NCI-H1436 (cell line): ENCODE measurements around the gene NUBP2.

Experiments used
- DNase-seq: peaks from one replicate; lab custom pipeline; 2025; lab: John Stamatoyannopoulos, UW

The NUBP2 gene

DNA sequence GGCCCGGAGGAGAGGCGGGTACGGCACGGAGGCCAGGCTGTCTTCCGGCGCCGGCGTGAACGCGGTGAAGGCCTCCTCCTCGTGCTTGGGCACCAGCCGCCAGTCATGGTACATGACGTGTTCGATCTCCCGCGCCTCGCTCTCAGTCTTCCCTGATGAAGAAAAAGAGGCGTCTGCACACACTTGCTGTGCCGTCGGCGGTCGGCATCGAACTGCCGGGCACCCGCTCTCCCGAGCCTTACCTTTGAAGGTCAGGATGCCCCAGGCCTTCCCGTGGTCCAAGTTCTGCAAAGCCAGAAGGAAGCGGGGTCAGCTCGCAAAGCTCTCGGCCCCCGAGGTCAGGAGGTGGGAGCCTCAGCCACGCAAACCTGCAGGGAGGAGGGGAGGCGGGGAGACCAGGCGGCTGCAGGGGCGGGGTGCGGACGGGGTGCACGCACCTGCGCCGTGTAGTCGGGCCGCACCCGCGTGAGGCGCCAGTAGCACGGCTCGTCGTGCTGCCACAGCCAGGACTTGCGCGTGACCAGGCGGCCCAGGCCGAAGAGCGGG, 10.3 kb upstream of the NUBP2 start, which contains the start of gene EME2:
Gene EME2 (plus strand): TSS at position 449 of the 546 bp plus-strand sequence. CDS start 418 bp downstream, outside the sequence.
- DNase-seq = no peak

DNA sequence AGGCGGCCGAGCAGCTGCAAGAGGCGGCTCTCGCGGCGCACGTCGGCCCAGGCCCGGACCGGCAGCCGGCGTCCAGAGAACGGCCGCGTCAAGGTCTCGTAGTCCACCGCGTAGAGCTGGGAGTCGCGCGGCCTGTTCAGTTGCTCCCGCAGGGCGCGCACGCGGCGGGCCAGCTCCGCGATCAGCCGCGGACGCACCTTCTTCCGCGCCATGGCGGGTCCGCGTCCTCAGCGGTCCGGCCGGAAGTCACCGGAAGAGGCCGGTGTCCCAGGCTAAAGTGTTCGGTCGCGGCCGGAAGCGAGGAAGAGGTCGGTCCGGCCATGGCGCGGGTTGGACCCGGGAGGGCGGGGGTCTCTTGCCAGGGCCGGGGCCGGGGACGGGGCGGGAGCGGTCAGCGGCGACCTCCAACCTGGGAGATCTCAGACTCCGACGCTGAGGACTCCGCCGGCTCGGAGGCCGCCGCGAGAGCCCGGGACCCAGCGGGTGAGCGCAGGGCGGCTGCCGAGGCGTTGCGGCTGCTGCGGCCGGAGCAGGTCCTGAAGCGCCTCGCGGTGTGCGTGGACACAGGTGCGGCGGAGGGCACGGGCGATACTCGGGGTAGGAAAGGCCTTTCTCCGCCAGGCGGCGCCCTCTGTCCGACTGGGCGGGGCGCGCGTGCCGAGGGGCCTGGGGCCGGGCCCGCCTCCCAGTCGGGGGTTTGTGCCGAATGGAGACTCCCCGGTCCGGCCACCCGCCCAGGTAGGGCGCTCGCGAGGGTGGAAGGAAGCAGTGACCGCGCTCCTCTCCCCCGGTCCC, 9.7 kb upstream of the NUBP2 start, which contains the start of gene MRPS34:
Gene MRPS34 (minus strand): TSS at position 227 of the 795 bp plus-strand sequence. CDS start 15 bp downstream, at position 212.
- peak; percentile 79 for DNase-seq

DNA sequence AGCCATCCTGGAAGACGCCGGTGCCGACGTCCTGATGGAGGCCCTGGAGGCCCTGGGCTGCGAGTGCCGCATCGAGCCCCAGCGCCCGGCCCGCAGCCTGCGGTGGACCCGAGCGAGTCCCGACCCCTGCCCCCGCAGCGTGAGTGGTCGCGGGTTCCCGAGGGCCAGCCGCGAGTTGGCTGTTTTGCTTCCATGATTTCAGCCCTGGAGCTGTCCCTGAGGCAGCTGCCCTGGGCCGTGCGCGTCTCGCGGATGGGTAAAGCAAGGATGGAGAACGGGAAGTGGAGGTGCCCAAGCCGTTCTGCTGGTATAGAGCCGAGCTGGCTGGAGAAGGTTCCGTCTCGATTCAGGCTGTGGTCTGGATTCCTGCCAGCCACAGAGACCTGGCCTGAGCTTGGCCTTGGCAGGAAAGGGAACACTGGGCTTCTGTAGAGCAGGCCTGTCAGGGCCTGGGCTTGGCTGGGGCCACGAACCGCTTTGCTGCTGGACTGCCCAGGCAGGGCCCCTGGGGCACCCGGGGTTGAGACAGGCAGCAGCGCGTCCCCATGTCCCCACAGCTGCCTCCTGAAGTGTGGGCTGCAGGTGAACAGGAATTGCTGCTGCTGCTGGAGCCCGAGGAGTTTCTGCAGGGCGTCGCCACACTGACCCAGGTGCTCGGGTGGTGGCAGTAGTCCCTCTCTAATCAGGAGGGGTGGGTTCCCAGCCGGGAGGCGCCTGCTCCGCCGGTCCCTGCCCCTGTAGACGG, 8.9 kb upstream of the NUBP2 start:
- DNase-seq = no peak

DNA sequence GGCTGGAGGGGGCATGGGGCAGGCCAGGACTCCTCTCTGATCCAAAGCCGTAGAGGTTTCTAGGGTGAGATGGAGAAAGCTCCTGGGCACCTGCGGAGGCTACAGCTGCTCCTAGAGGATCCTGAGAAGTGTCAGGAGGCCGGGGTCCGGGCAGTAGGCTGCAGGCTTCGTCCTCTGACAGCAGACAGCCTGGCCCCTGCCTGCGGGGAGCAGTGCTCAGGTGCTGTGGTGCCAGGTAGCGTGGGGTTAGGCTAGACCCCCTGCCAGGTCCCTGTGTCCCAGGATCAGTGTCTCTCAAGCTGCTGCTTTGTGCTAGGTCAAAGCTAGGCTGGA, 8.3 kb upstream of the NUBP2 start:
- no peak for DNase-seq

DNA sequence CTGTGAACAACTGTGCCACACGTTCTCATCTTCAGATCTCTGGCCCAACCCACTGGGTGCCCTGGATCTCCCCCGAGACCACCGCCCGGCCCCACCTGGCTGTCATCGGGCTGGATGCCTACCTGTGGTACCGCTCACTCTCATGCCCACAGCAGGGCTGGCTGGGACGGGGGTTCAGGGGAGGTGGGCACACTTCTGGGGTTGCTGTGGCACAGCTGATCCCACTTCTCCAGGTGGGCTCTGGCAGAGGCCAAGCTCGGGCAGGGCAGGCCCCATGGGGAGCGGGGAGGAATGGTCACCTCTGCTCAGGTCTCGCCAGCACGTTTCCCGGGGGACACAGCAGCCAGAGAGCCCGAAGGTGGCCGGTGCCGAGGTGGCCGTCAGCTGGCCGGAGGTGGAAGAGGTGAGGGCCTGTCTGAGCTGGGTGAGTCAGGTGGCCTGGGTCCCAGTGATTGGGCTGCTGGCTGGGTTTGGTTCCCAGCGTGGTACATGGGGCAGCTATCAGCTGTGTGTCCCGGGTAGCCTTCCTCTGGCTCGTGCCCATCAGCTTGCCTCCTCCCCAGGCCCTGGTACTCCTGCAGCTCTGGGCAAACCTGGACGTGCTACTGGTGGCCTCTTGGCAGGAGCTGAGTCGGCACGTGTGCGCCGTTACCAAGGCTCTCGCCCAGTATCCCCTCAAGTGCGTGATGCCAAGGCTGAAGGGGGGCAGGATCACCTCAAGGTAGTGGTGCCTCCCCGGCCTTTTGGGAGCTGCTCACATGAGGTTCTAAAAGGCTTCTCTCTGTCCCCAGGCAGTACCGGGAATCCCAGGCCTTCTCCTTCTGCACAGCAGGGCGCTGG, 7.5 kb upstream of the NUBP2 start:
- no peak for DNase-seq

DNA sequence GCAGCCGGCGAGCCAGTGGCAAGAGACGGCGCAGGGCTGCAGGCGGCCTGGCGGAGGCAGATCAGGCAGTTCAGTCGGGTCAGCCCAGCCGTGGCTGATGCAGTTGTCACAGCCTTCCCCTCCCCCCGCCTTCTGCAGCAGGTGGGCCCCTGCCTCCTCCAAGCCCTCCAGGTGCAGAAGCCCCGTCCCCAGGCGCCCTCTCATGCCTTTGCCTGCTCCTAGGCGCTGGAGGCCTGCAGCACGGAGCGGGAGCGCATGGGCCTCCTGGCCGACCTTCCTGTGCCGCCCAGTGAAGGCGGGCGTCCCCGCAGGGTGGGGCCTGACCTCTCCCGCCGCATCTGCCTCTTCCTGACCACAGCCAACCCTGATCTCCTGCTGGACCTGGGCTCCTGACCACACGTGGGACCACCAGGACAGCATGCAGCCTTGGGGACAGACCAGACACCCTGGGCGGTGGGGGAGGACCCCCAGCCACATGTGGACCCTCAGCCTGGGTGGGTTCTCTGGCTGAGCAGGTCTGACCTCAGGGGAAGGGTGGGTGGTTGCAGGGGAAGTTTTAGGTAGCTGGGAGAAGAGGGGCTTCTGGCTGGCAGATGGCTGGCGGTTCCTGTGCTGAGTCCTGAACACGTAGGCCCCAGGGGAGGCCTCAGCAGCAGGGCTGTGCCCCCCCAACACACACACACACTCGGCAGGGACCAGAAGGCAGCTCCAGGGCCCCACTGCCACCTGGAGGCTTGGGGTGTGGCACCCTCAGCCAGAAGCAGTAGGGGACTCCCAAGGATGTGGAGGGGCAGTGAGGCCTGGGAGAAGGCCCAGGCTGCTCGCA, 6.7 kb upstream of the NUBP2 start:
- no peak for DNase-seq

GRCh38 chr16:1776672-1776955, 6.1 kb upstream of the NUBP2 start:
- DNase-seq = no peak

DNA sequence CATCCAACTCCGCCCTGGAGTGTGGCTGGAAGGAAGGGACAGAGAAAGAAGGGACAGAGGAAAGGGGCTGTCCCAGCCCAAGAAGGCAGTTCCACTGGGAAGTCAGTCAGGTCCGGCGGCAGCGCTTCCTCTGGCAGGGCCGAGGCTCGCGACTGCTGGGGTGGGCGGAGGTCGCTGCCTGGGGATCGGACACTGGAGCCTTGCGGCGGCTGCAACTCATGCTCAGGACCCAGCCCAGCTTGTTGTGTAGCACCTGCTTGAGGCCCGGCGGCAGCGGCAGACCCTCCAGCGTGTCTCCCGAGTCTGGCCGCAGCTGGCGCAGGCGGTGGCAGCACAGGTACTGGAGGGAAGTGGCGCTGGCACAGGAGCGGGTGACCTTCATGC, 5.8 kb upstream of the NUBP2 start:
- no peak for DNase-seq

GRCh38 chr16:1777375-1778199, 5.2 kb upstream of the NUBP2 start:
- DNase-seq = no peak

DNA sequence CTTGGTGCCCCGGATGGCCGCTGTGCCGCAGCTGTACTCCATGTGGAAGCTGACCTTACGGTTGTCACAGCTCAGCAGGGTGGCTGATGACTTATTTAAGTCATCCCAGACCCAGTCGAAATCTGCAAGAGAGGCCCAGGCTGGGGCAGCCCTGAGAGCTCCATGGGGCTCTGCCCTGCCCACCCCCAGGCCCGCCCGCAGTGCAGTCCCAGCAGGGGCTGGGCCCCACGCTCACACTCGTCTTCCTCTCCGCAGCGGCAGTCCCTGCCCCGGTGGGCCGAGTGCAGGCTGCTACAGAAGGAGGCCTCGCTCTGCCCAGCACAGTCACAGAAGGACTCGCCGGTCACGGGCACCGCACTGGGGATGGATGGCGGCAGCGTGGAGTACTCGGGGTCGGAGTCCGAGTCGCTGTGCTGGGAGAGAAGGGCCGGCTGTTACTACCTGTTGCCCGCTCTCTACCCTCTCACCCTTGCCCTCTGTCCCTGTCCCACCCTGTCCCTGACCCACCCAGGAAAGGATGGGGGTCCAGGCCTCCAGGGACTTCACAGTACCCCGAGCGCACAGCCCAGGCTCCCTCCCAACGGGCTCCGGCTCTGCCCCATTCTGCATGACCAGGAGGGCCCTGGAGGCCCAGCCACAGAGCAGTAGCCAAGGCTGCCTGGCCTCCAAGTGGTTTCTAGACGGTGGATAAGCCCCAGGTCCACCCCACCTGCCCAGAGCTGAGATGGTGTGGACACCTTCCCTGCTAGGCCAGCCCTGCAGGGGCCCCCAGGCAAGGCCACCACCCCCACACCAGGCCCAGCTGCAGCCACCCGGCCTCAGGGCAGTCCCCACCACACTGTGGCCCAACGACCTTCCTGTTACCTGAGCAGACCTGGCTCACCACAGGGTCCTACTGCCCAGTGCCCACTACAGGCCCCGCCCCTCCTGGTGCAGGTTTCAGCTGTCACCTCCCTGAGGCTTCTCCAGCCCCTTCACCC, 4.3 kb upstream of the NUBP2 start:
- DNase-seq = no peak

DNA sequence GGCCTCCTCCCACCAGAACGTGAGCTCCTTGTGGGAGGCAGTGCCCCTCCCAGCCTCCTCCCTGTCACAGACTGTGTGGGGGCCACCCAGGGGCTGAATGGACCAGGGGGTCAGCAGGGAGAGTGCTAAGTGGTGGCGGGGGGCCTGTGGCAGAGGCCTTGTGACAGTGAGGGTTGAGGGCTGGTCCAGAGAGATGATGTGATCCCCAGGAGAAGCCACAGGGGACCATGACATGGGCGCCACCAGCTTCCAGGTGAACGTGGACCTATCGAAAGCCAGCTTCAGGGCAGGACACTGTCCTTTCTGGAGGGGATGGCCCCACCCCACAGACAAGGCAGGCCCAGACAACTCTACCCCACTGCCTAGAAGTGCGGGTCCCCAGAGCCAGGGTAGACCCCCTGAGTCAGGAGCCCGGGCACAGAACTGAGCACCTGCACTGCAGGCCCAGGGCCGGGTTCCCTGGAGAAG, 3.5 kb upstream of the NUBP2 start:
- no peak for DNase-seq

GRCh38 chr16:1779741-1780676, 2.8 kb upstream of the NUBP2 start:
- DNase-seq = no peak

DNA sequence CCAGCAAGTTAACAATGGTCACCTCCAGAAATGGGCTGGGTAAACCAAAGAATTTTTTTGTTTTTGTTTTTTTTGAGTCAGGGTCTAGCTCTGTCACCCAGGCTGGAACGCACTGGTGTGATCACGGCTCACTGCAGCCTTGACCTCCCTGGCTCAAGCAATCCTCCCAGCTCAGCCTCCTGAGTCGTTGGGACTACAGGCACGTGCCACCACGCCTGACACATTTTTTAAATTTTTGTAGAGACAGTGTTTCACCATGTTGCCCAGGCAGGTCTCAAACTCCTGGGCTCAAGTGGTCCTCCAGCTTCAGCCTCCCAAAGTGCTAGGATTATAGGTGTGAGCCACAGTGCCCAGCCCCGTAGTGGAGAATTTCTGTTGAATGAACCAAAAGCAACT, 2.1 kb upstream of the NUBP2 start:
- no peak for DNase-seq

- DNase-seq = no peak
These were observed 1.5 kb upstream of the NUBP2 start for GRCh38 chr16:1781254-1781653.

GRCh38 chr16:1781758-1782407, 877 bp upstream of the NUBP2 start:
- no peak for DNase-seq

- no peak for DNase-seq
These were observed 2.5 kb downstream of the NUBP2 start for GRCh38 chr16:1784977-1785845.

DNA sequence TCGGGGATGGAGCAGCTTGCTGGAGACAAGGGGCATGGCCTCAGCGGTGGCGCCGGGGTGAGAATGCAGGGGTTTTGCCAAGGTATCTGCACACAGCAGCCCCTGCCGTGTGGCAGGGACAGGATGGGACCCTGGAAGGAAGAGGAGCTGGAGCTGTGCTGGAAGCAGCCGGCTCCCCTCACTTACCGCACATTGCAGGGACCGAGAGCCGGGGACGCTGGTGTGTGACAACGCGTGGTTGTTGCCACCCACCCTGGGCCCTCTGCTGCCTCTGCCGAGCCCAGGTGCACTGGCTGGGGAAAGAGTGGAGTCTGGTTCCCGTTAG, 3.0 kb downstream of the NUBP2 start:
- no peak for DNase-seq
